ENCODE results near the gene CEMIP2.

GRCh38 chr9:71743882-71744281 lies 24.4 kb downstream of the CEMIP2 start:
- TF ChIP-seq CTCF (IDR thresholded peaks at IDR 0.05) = no peak
- TF ChIP-seq POLR2A (IDR thresholded peaks at IDR 0.05) = no peak
- no peak for TF ChIP-seq POLR2AphosphoS5 (IDR thresholded peaks at IDR 0.05)
